ENCODE data around the gene ECE1. TPM values are rescaled to one million over a fixed set of nuclear protein-coding genes. Genes with fewer than 3 reads are reported as not detected.

Gene ECE1
- total and polyA plus RNA-seq, 2 of the 8 experiments (the other 6 are each of a cell fraction or from before 2014, with no cell fraction given): 21.4 to 36.8 TPM

DNA sequence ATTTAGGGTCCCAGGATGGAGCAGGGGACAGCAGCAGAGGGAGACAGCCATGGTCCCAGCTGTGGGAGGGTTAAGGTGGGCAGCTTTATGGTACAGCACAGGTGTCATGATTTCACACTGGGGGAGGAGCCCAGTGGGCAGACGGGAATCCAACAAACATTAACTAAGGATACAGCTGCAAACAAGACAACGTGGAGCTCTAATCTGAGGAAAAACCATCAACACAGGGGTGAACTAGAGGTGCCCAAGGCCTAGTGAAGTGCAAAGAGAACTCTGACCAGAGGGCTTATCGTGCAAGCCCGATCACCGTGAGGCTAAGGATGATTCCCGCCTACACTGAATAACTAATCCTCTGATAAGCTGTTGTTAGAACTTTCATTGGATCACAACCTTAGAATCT, 18.7 kb downstream of the ECE1 start:
- Histone ChIP-seq H2BK12ac (ENCODE audit: low read depth, low read length) (no peak overlapping the region), H3K56ac (replicated peaks; ENCODE audit: insufficient read length, low read depth, low read length) (no peak overlapping the region), H4K20me1 (replicated peaks in 1 of 2; ENCODE audit: control insufficient read depth in 1 of 2, insufficient read depth in 2 of 2, low read length in 2 of 2) (peaks cover 0 to 1% of the 10 kb centered on the region in 2 experiments), H3K23ac (ENCODE audit: insufficient read length) (no peak overlapping the region), H3K9me3 (ENCODE audit: insufficient read depth in 2 of 2, low read depth in 1 of 2, low read length in 1 of 2) (no peaks in the 10 kb centered on the region), H4K91ac (replicated peaks; ENCODE audit: insufficient read length, low read length) (no peak overlapping the region), H4K8ac (ENCODE audit: extremely low read depth, insufficient read depth, low read length) (no peak overlapping the region), H2AFZ (ENCODE audit: low read length) (no peak overlapping the region), H3K27ac (ENCODE audit: low read depth, low read length) (no peak overlapping the region), H2BK5ac (ENCODE audit: low read depth, low read length) (no peak overlapping the region), H3K23me2 (ENCODE audit: low read depth, low read length) (no peaks in the 10 kb centered on the region), H3K36me3 (ENCODE audit: control insufficient read depth in 2 of 4, insufficient read depth in 4 of 4, low read length in 3 of 4) (peaks cover 0 to 6% (median 1%) of the 10 kb centered on the region in 4 experiments; a peak in 3 of 8 replicates), H3K4me3 (ENCODE audit: extremely low read depth in 1 of 4, insufficient read depth in 2 of 4, low read depth in 3 of 4, low read length in 4 of 4) (no peak overlapping the region), H3K18ac (ENCODE audit: extremely low read depth, low read length) (no peak overlapping the region), H2AK5ac (ENCODE audit: low read depth, low read length) (no peak overlapping the region), H2BK15ac (ENCODE audit: low read length) (no peak overlapping the region), H3K4ac (replicated peaks; ENCODE audit: insufficient read length, low read depth, low read length) (no peak overlapping the region), H2BK120ac (replicated peaks; ENCODE audit: low read depth, low read length) (no peak overlapping the region), H3K9ac (replicated peaks in 1 of 4; ENCODE audit: extremely low read depth in 1 of 4, low read depth in 3 of 4, low read length in 3 of 4) (no peak overlapping the region; a peak in 1 of 7 replicates), H3K79me2 (ENCODE audit: control insufficient read depth in 1 of 2, insufficient read depth in 2 of 2, low read length in 2 of 2) (no peaks in the 10 kb centered on the region), H3K4me2 (ENCODE audit: insufficient read depth in 1 of 2, low read depth in 2 of 2, low read length in 2 of 2) (no peak overlapping the region), H3K4me1 (replicated peaks in 1 of 4; ENCODE audit: control insufficient read depth in 3 of 4, insufficient read depth in 4 of 4, low read length in 3 of 4) (no peaks in the 10 kb centered on the region; a peak in 2 of 7 replicates), H2BK20ac (ENCODE audit: low read length) (no peak overlapping the region), H3K14ac (ENCODE audit: insufficient read length) (no peak overlapping the region), H3K79me1 (ENCODE audit: low read depth, low read length) (no peaks in the 10 kb centered on the region), H4K5ac (ENCODE audit: insufficient read length, low read depth, low read length) (no peak overlapping the region), H3K27me3 (replicated peaks in 1 of 4; ENCODE audit: control insufficient read depth in 3 of 4, extremely low read depth in 1 of 4, insufficient read depth in 3 of 4, low read length in 3 of 4) (no peaks in the 10 kb centered on the region)
- ChIA-PET CTCF (ENCODE audit: partially characterized antibody) (interaction anchor here (1.0 to 10.3 kb wide), 15 partner anchors 11 to 322 kb away, joined by 3 to 278 read pairs (median 64); no protein-coding TSS in a partner anchor), POLR2A (ENCODE audit: partially characterized antibody) (interaction anchor here (0.9 kb wide), 1 partner anchor 27 kb away, joined by 3 read pairs; no protein-coding TSS in a partner anchor)
- DNase-seq (ENCODE audit: low read depth in 1 of 2, low spot score in 2 of 2) (no peak), FAIRE-seq (no peak)
- WGBS, 2 experiments (ENCODE audit: extremely low coverage in 1 of 2, insufficient coverage in 1 of 2, insufficient read length in 1 of 2, insufficient replicate concordance in 2 of 2, low coverage in 1 of 2, low lambda C conversion rate in 2 of 2, missing lambda C conversion rate in 1 of 2): 94% methylated on average over 6 of the region's 6 CpGs; no CpG with 5 or more reads in 1 of the 2 experiments
- TF ChIP-seq RAD21 (IDR thresholded peaks at IDR 0.05 in 1 of 2, conservative IDR thresholded peaks at IDR 0.05 in 1 of 2; ENCODE audit: low read depth in 2 of 2, low read length in 2 of 2) (no peak), SIX5 (IDR thresholded peaks at IDR 0.05; ENCODE audit: low read depth, low read length) (no peak), ZNF274 (IDR thresholded peaks at IDR 0.05; ENCODE audit: borderline replicate concordance, extremely low read depth, low read length) (no peak), CBX5 (IDR thresholded peaks at IDR 0.05; ENCODE audit: low read depth, low read length) (no peak)
